PC-9 (cell line): ENCODE data around the gene ARSG. TPM values are rescaled to one million over a fixed set of nuclear protein-coding genes. Genes with fewer than 3 reads are reported as not detected.

Source experiments
- BruUV-seq: library from RNA; stranded (reverse); fragments of 400-500 nt; replicated peaks from 2 replicates; lab custom pipeline; 2021; lab: Mats Ljungman, UMichigan
- CTCF ChIA-PET: fragments of 300-600 bp; sonication (Branson Sonifier 250); formaldehyde crosslinking; loops from one replicate; lab custom pipeline; 2022; ENCODE audit warnings: antibody characterized with exemption; lab: Charles Lee
- POLR2A ChIA-PET: fragments of 300-600 bp; sonication (Branson Sonifier 250); formaldehyde crosslinking; loops from one replicate; lab custom pipeline; 2022; ENCODE audit warnings: antibody characterized with exemption; ENCODE audit not compliant: unreplicated experiment; lab: Charles Lee
- DNase-seq, 2 experiments: peaks; one replicate each; pipeline versions ENCODE4 v3.0.0 to v3.0.0-alpha.2; 2015 to 2022; ENCODE audit warnings: mixed read lengths in 1 of 2
- H2AFZ ChIP-seq: fragments of 200-600 bp; sonication (generic); 2 replicates; pipeline ENCODE4 v1.8.1; 2017; ENCODE audit warnings: antibody characterized with exemption
- H3F3A ChIP-seq: fragments of 200-600 bp; sonication (generic); 2 replicates; pipeline ENCODE4 v1.8.1; 2017; ENCODE audit warnings: antibody characterized with exemption, mild to moderate bottlenecking, low read depth; ENCODE audit not compliant: insufficient read depth
- H3K27ac ChIP-seq: fragments of 200-600 bp; sonication (generic); 2 replicates; pipeline ENCODE4 v1.6.1; 2016; ENCODE audit warnings: mixed run types
- H3K27me3 ChIP-seq: fragments of 200-600 bp; sonication (generic); 2 replicates; pipeline ENCODE4 v1.6.1; 2016; ENCODE audit warnings: low read depth, mixed run types; ENCODE audit not compliant: insufficient read depth
- H3K36me3 ChIP-seq: fragments of 200-600 bp; sonication (generic); 2 replicates; pipeline ENCODE4 v1.6.1; 2016; ENCODE audit warnings: low read depth, mixed run types
- H3K4me1 ChIP-seq: fragments of 200-600 bp; sonication (generic); replicated peaks from 2 replicates; pipeline ENCODE4 v1.6.1; 2016; ENCODE audit warnings: mixed run types; ENCODE audit not compliant: insufficient read depth
- H3K4me2 ChIP-seq: fragments of 200-600 bp; sonication (generic); 2 replicates; pipeline ENCODE4 v1.6.1; 2017; ENCODE audit warnings: mixed run types
- H3K4me3 ChIP-seq: fragments of 200-600 bp; sonication (generic); 2 replicates; pipeline ENCODE4 v1.6.1; 2016; ENCODE audit warnings: mixed run types
- H3K79me2 ChIP-seq: fragments of 200-600 bp; sonication (generic); 2 replicates; pipeline ENCODE4 v1.6.1; 2017; ENCODE audit warnings: low read depth, mixed run types
- H3K9me2 ChIP-seq: fragments of 200-600 bp; sonication (generic); 2 replicates; pipeline ENCODE4 v1.8.1; 2017; ENCODE audit warnings: mild to moderate bottlenecking; ENCODE audit not compliant: insufficient read depth
- H3K9me3 ChIP-seq: fragments of 200-600 bp; sonication (generic); 2 replicates; pipeline ENCODE4 v1.8.1; 2016; ENCODE audit warnings: low read depth; ENCODE audit not compliant: insufficient read depth
- H4K20me1 ChIP-seq: fragments of 200-600 bp; sonication (generic); 2 replicates; pipeline ENCODE4 v1.8.1; 2017; ENCODE audit not compliant: insufficient read depth
- EZH2 ChIP-seq: fragments of 200-600 bp; sonication (generic); IDR thresholded peaks from 2 replicates; pipeline ENCODE4 v1.8.0; 2017; ENCODE audit warnings: antibody characterized with exemption, low read depth
- intact Hi-C: fragments of 100-400 bp; cut with micrococcal nuclease; formaldehyde crosslinking; loops from one replicate; pipeline ENCODE4 v1.10.0; 2022; ENCODE audit not compliant: unreplicated experiment
- total RNA-seq: library from RNA; stranded (reverse); gene quantifications from 2 replicates; pipeline ENCODE4 v1.2.3, GENCODE V29; 2021
- TF ChIP-seq, protein P1 (sequence below): fragments of 200-600 bp; sonication (generic); conservative IDR thresholded peaks from 2 replicates; pipeline ENCODE4 v1.6.1; 2017; ENCODE audit warnings: mixed run types, antibody characterized with exemption, mild to moderate bottlenecking, moderate library complexity

ARSG gene
- total RNA-seq, 1 experiment from 2014 or later, result 4.0 TPM

GRCh38 chr17:68431045-68431608 lies 139.8 kb downstream of the ARSG start:
- Histone ChIP-seq H3K4me3 (no peak overlapping the region), H3F3A (peaks cover 1% of the 10 kb centered on the region; the same call in 1 of the 2 replicates), H3K4me2 (no peak overlapping the region), H4K20me1 (no peaks in the 10 kb centered on the region), H3K79me2 (no peaks in the 10 kb centered on the region), H3K9me2 (no peaks in the 10 kb centered on the region), H2AFZ (no peak overlapping the region), H3K36me3 (no peaks in the 10 kb centered on the region; the same call in 1 of the 2 replicates), H3K4me1 (0 out of 2 replicates have a peak, but pooled peaks cover 1% of the 10 kb centered on the region), H3K9me3 (no peaks in the 10 kb centered on the region), H3K27me3 (no peaks in the 10 kb centered on the region), H3K27ac (no peak overlapping the region)
- BruUV-seq, result no TSS peak
- intact Hi-C loops, result no loop called here
- CTCF ChIA-PET, result no interaction called here
- no peak for DNase-seq
- no peak for TF ChIP-seq EZH2
- TF ChIP-seq, protein P1, sequence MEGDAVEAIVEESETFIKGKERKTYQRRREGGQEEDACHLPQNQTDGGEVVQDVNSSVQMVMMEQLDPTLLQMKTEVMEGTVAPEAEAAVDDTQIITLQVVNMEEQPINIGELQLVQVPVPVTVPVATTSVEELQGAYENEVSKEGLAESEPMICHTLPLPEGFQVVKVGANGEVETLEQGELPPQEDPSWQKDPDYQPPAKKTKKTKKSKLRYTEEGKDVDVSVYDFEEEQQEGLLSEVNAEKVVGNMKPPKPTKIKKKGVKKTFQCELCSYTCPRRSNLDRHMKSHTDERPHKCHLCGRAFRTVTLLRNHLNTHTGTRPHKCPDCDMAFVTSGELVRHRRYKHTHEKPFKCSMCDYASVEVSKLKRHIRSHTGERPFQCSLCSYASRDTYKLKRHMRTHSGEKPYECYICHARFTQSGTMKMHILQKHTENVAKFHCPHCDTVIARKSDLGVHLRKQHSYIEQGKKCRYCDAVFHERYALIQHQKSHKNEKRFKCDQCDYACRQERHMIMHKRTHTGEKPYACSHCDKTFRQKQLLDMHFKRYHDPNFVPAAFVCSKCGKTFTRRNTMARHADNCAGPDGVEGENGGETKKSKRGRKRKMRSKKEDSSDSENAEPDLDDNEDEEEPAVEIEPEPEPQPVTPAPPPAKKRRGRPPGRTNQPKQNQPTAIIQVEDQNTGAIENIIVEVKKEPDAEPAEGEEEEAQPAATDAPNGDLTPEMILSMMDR, result no peak
- POLR2A ChIA-PET, result no interaction called here

DNA sequence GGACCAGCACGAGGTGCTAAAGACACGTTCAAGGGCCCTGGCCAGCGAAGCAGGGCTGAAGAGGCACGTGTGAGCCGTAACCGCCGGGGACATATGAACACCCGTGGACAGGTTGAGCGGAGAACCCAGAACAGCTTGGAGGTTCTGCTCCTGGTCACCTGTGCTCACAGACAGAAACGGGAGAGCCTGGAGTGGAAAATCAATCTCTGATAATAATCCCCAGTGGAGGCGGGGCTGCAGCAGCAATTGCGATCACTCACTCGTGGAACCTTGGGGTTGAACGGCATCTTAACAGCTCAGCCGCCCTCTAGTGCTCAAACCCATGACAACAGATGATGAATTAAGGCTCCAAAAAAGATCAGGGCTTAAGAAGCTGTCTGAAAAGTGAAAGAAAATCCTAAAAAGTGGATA lies 140.4 kb downstream of the ARSG start:
- no peaks in the 10 kb centered on the region for H3K27me3 ChIP-seq
- H2AFZ ChIP-seq, result no peak overlapping the region
- H3K4me3 ChIP-seq, result no peak overlapping the region
- no peak for DNase-seq
- no peaks in the 10 kb centered on the region for H3K9me2 ChIP-seq
- intact Hi-C loops, result no loop called here
- ChIA-PET POLR2A (no interaction called here), CTCF (interaction anchor here (0.7 kb wide), 1 partner anchor 32 kb away, joined by 3 read pairs; no protein-coding TSS in a partner anchor)
- no peak overlapping the region for H3K27ac ChIP-seq
- H3K36me3 ChIP-seq, result no peaks in the 10 kb centered on the region; the same call in 1 of the 2 replicates
- H3K4me1 ChIP-seq, result peaks cover 6% of the 10 kb centered on the region; the same call in 1 of the 2 replicates
- no peaks in the 10 kb centered on the region for H4K20me1 ChIP-seq
- BruUV-seq, result no TSS peak
- H3K4me2 ChIP-seq, result no peak overlapping the region
- no peaks in the 10 kb centered on the region for H3K9me3 ChIP-seq
- H3F3A ChIP-seq, result peaks cover 6% of the 10 kb centered on the region; the same call in 1 of the 2 replicates
- no peaks in the 10 kb centered on the region for H3K79me2 ChIP-seq
- TF ChIP-seq EZH2, result no peak
- TF ChIP-seq, protein P1, result peak; percentile 50

GRCh38 chr17:68432086-68432864 lies 141.0 kb downstream of the ARSG start:
- Histone ChIP-seq H2AFZ (no peak overlapping the region), H3F3A (peaks cover 10% of the 10 kb centered on the region; the same call in 1 of the 2 replicates), H3K27ac (no peak overlapping the region), H3K9me3 (no peaks in the 10 kb centered on the region), H3K36me3 (no peaks in the 10 kb centered on the region; the same call in 1 of the 2 replicates), H3K4me2 (no peak overlapping the region), H3K9me2 (no peaks in the 10 kb centered on the region), H3K4me3 (no peak overlapping the region), H3K4me1 (peaks cover 7% of the 10 kb centered on the region; the same call in 1 of the 2 replicates), H4K20me1 (no peaks in the 10 kb centered on the region), H3K27me3 (no peaks in the 10 kb centered on the region), H3K79me2 (no peaks in the 10 kb centered on the region)
- no TSS peak for BruUV-seq
- intact Hi-C loops, result no loop called here
- TF ChIP-seq, protein P1, result no peak
- TF ChIP-seq EZH2, result no peak
- POLR2A ChIA-PET, result no interaction called here
- CTCF ChIA-PET, result interaction anchor here (0.7 kb wide), 1 partner anchor 33 kb away, joined by 3 read pairs; no protein-coding TSS in a partner anchor
- no peak for DNase-seq
